Stimulated activated CD4-positive, alpha-beta T cell treated with anti-CD3 and anti-CD28 coated beads, TNF-alpha, amount 100 ng/mL, for 48 hours (primary cell): ENCODE results near the gene DPF1.
"Not testable (repeated sequence)": the region's sequence is repeated elsewhere in the genome, so short reads cannot be mapped to it uniquely, and the experiment has no call there.

Experiments used
- DNase-seq, 3 donors: peaks; one replicate each; pipeline ENCODE4 v3.0.0-alpha.2; 2020; ENCODE audit warnings: low read depth in 3 of 3

The DPF1 gene

GRCh38 chr19:38224014-38224862 is at the start of gene DPF1:
DPF1 (minus strand) TSS chr19:38224222; CDS start chr19:38224142, 80 bp downstream.
- peak in 2 of 3 donors; percentile 48 to 50 for DNase-seq

GRCh38 chr19:38273499-38273898 is 49.5 kb upstream of the DPF1 start:
- no peak for DNase-seq

- no peak for DNase-seq
Observed at GRCh38 chr19:38270587-38271167, 46.7 kb upstream of the DPF1 start.

- DNase-seq, result no peak
Observed at GRCh38 chr19:38268539-38268938, 44.5 kb upstream of the DPF1 start.

GRCh38 chr19:38267761-38268483 is 43.9 kb upstream of the DPF1 start:
- DNase-seq, result no peak

GRCh38 chr19:38266981-38267597 is 43.1 kb upstream of the DPF1 start:
- DNase-seq, result no peak

- no peak for DNase-seq
Observed at GRCh38 chr19:38265921-38266429, 42.0 kb upstream of the DPF1 start.

GRCh38 chr19:38265213-38265861 is 41.3 kb upstream of the DPF1 start:
- DNase-seq, result no peak

GRCh38 chr19:38264486-38265212 is 40.6 kb upstream of the DPF1 start, which contains the start of gene SPINT2:
SPINT2 (plus strand) TSS chr19:38264573; CDS start chr19:38264893, 320 bp downstream.
- peak in 1 of 3 donors; percentile 15 for DNase-seq

- peak; percentile 46 to 75 (median 75) for DNase-seq
Observed at GRCh38 chr19:38263689-38264485, 39.9 kb upstream of the DPF1 start.

GRCh38 chr19:38262585-38263268 is 38.7 kb upstream of the DPF1 start:
- DNase-seq, result no peak

GRCh38 chr19:38261942-38262341 is 37.9 kb upstream of the DPF1 start:
- not testable (repeated sequence) for DNase-seq

GRCh38 chr19:38255383-38256014 is 31.5 kb upstream of the DPF1 start:
- DNase-seq, result no peak

- DNase-seq, result no peak
Observed at GRCh38 chr19:38253788-38254187, 29.8 kb upstream of the DPF1 start.

GRCh38 chr19:38252941-38253691 is 29.1 kb upstream of the DPF1 start:
- no peak for DNase-seq

GRCh38 chr19:38252385-38252784 is 28.4 kb upstream of the DPF1 start:
- no peak for DNase-seq

GRCh38 chr19:38251564-38252051 is 27.6 kb upstream of the DPF1 start:
- DNase-seq, result no peak
